Adrenal gland (tissue), 12 donors: ENCODE results near the gene PICK1. TPM values are rescaled to one million over a fixed set of nuclear protein-coding genes. Genes with fewer than 3 reads are reported as not detected.

Experiments
- DNase-seq, 7 donors: peaks; one replicate each; pipeline ENCODE4 v3.0.0-alpha.2; 2019 to 2020
- H3K27ac ChIP-seq, 5 donors: fragments of 200-600 bp; sonication (generic) in 4 of 5; 1 replicate in 3 of 5; 2 replicates in 2 of 5; pipeline versions ENCODE4 v1.5.1 to v1.8.0; 2016 to 2020; ENCODE audit warnings: mild to moderate bottlenecking in 1 of 5
- H3K27me3 ChIP-seq: fragments of 200-600 bp; 2 replicates; pipeline ENCODE4 v1.8.0; 2021
- H3K36me3 ChIP-seq, 2 donors: fragments of 200-600 bp; replicated peaks in 1 of 2; 1 replicate in 1 of 2; 2 replicates in 1 of 2; pipeline versions ENCODE4 v1.5.1 to v1.8.0; 2018 to 2022
- H3K4me1 ChIP-seq, 2 donors: fragments of 200-600 bp; replicated peaks in 1 of 2; 1 replicate in 1 of 2; 2 replicates in 1 of 2; pipeline versions ENCODE4 v1.5.1 to v1.8.0; 2018 to 2021
- H3K4me3 ChIP-seq, 4 donors: fragments of 200-600 bp; sonication (generic) in 3 of 4; one replicate each; pipeline ENCODE4 v1.5.1; 2016 to 2018
- H3K9me3 ChIP-seq, 3 donors: fragments of 200-600 bp; sonication (generic) in 1 of 3; replicated peaks in 1 of 3; 1 replicate in 2 of 3; 2 replicates in 1 of 3; pipeline versions ENCODE4 v1.5.1 to v1.8.0; 2016 to 2021
- POLR2A ChIP-seq, 2 donors: fragments of 450-650 bp; IDR thresholded peaks; one replicate each; pipeline ENCODE4 v1.6.1; 2017; ENCODE audit warnings: antibody characterized with exemption in 2 of 2, mild to moderate bottlenecking in 2 of 2, moderate library complexity in 1 of 2
- WGBS, 4 donors: extraction: QIAGEN DNeasy Blood & Tissue Kit in 2 of 4; methylation state at CpG; one replicate each; pipeline versions ENCODE4 v1.1.5 to v1.1.7; 2013 to 2017; 5-methylcytosine and 5-hydroxymethylcytosine counted together
- intact Hi-C, 2 donors: fragments of 100-400 bp; cut with DNase I; formaldehyde crosslinking; loops; one replicate each; pipeline versions ENCODE4 v1.14.1 to v1.15.0; 2022 to 2023
- polyA plus RNA-seq, 3 donors: library from polyadenylated mRNA; stranded (reverse); fragments of 200-250 nt in 2 of 3; fragments of 350-450 nt in 1 of 3; fragmentation: Illumina TruSeq in 1 of 3; extraction: RNeasy Lipid Tissue Mini Kit (QIAGEN cat#74804) in 1 of 3; gene quantifications; one replicate each; pipeline ENCODE4 v1.2.3, GENCODE V29; 2013 to 2014
- total RNA-seq, 9 donors: library from RNA; depleted of rRNA in 4 of 9; stranded (reverse); fragments of >200 nt in 4 of 9; fragments of 120-200 nt in 1 of 9; fragmentation: NEBNext Ultra II Directional in 1 of 9; extraction: Animal tissue kit (Norgen Biotek cat#: 25700) in 1 of 9; gene quantifications; one replicate each; pipeline versions ENCODE4 v1.1.0 to v1.2.4, GENCODE V29; 2013 to 2023
- TF ChIP-seq, protein P1 (sequence below), 6 experiments: fragments of 450-650 bp in 4 of 6; fragments of 200-600 bp in 2 of 6; sonication (generic) in 1 of 6; IDR thresholded peaks; 1 replicate in 5 of 6; 2 replicates in 1 of 6; pipeline versions ENCODE4 v1.5.1 to v1.8.0; 2016 to 2021; ENCODE audit warnings: antibody characterized with exemption in 6 of 6, mild to moderate bottlenecking in 2 of 6, moderate library complexity in 1 of 6
- donor health status: healthy with polysubstance abuse.
- donor health status: Bipolar disorder and iron deficiency.
- donor health status: DM: yes; HTN: yes; CAD: no.
- donor health status: DM: no; HTN: no; CAD: no.
- donor health status: DM: no; HTN: no; CAD: no.
- donor health status: DM: yes; HTN: yes; CAD: no.

Gene PICK1
- total and polyA plus RNA-seq, 12 donors: 28.7 to 93.6 (median 39.0) TPM

DNA sequence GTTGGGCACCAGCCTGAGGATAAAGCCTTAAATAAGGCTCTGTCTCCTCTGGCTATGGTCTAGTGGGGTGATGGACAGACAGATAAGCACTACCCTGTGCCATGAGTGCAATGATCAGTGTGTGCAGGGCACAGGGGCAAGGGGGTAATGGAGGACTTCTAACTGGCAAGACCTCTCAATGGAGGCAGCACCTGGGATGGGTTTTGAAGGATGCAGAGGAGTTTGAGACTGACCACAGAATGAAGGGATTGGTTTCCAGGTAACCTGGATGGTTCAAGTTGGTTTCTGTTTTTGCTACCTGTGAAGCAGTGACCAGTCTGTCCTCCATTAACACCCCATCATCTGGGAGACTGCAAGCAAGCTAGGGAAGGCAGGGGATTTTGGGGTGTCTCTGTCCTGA is 27.8 kb upstream of the PICK1 start:
- TF ChIP-seq, protein P1, sequence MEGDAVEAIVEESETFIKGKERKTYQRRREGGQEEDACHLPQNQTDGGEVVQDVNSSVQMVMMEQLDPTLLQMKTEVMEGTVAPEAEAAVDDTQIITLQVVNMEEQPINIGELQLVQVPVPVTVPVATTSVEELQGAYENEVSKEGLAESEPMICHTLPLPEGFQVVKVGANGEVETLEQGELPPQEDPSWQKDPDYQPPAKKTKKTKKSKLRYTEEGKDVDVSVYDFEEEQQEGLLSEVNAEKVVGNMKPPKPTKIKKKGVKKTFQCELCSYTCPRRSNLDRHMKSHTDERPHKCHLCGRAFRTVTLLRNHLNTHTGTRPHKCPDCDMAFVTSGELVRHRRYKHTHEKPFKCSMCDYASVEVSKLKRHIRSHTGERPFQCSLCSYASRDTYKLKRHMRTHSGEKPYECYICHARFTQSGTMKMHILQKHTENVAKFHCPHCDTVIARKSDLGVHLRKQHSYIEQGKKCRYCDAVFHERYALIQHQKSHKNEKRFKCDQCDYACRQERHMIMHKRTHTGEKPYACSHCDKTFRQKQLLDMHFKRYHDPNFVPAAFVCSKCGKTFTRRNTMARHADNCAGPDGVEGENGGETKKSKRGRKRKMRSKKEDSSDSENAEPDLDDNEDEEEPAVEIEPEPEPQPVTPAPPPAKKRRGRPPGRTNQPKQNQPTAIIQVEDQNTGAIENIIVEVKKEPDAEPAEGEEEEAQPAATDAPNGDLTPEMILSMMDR (IDR thresholded peaks at IDR 0.05): no peak
- no peak for TF ChIP-seq POLR2A (IDR thresholded peaks at IDR 0.05)
- Histone ChIP-seq H3K27me3 (no peaks in the 10 kb centered on the region), H3K27ac (no peak overlapping the region), H3K4me1 (peaks cover 11 to 12% of the 10 kb centered on the region in 2 donors), H3K36me3 (no peaks in the 10 kb centered on the region), H3K9me3 (no peaks in the 10 kb centered on the region), H3K4me3 (no peak overlapping the region)
- intact Hi-C loops: no loop called here
- no peak for DNase-seq

DNA sequence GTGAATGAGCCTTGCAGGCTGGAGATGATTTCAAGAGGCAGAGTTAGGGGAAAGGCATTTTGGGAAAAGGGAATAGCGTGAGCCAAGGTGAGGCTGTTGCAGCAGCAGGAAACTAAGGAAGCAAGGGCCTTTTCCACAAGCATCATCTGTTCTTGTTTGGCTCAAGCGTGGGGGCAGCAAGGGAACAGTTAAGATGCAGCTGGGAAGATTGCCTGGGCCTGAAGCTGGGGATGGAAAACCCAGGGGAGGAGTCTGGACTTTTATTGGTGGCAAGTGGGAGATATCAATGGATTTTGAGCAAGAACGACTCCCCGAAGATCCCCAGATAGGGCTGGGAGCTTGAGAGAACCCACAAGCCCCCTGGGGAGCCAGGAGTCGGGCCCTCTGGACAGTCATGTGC is 27.3 kb upstream of the PICK1 start:
- Histone ChIP-seq H3K4me1 (peaks cover 16 to 17% of the 10 kb centered on the region in 2 donors), H3K27ac (no peak overlapping the region), H3K4me3 (no peak overlapping the region), H3K9me3 (no peaks in the 10 kb centered on the region), H3K36me3 (no peaks in the 10 kb centered on the region), H3K27me3 (no peaks in the 10 kb centered on the region)
- TF ChIP-seq, protein P1 (IDR thresholded peaks at IDR 0.05): no peak
- no peak for TF ChIP-seq POLR2A (IDR thresholded peaks at IDR 0.05)
- DNase-seq: no peak
- intact Hi-C loops: no loop called here
- 72 to 80% (median 77%) methylated on average over 4 to 5 of the region's 5 CpGs for WGBS, 4 donors

DNA sequence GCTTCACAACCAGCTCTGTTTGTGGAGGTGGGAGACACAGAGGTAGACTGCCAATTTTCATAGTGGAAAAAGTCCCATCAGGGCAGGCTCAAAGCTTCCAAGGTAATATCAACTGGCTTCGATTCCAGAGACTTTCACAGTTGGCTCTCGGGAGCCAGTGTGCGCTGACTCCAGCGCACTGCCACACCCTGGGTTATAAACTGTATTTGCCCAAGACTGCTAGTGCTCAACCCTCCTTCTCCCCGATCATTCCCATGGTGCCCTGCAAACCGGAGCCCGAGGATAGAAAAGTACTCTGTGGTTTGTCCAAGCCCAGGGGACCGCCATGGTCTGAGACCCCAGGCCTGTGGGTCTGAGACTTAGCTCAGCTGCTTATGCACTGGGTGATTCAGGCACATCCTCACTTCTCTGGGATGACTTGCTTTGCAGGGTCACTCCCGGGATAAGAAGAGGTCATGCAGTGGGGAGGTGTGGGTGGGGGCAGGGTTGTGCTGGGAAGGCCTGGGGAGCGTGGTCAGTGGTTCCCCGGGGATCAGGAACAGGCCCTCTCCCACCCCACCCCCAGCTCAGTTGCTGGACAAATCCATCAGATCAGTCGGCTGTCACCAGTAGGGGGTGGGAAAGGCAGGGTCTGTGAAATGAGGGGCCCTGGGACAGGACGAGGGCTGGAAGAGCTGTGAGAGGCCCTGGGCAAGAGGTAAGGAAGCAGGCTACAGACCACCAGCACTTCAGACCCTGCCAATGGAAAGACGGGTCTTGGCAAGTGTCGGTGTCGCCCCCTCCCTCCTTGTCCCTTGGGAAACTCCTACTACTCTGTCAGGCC is 26.7 kb upstream of the PICK1 start:
- TF ChIP-seq POLR2A (IDR thresholded peaks at IDR 0.05): no peak
- TF ChIP-seq, protein P1 (IDR thresholded peaks at IDR 0.05): no peak
- DNase-seq: no peak
- Histone ChIP-seq H3K27me3 (no peaks in the 10 kb centered on the region), H3K27ac (no peak overlapping the region), H3K9me3 (no peaks in the 10 kb centered on the region), H3K4me3 (no peak overlapping the region), H3K36me3 (no peaks in the 10 kb centered on the region), H3K4me1 (peaks cover 16 to 20% of the 10 kb centered on the region in 2 donors)
- 75 to 82% (median 78%) methylated on average over 13 to 16 of the region's 16 CpGs for WGBS, 4 donors
- intact Hi-C loops: no loop called here

DNA sequence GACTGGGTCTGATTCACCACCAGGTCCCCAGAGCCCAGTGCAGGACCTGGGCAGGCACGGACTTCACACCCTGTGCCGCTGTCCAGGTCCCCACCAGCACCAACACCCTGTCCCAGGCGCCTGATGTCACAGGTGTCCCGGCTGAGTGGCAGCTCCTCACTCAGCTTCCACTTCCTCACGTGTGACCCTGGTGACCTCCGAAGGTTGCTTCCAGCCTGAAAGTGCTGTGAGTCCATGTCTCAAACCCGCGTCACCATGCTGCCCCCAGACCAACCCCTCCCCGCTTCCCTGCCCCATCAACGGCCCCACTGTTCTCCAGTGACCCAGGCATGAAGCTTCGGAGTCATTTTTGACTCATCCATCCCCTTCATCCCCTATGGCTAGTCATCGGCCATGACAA is 25.7 kb upstream of the PICK1 start:
- intact Hi-C loops: no loop called here
- H3K4me3 ChIP-seq: no peak overlapping the region
- no peaks in the 10 kb centered on the region for H3K9me3 ChIP-seq
- no peaks in the 10 kb centered on the region for H3K36me3 ChIP-seq
- WGBS, 4 donors: 87 to 95% (median 93%) methylated on average over 10 to 12 of the region's 12 CpGs
- H3K4me1 ChIP-seq: peaks cover 16 to 20% of the 10 kb centered on the region in 2 donors
- H3K27me3 ChIP-seq: no peaks in the 10 kb centered on the region
- H3K27ac ChIP-seq: no peak overlapping the region
- no peak for DNase-seq
- TF ChIP-seq POLR2A (IDR thresholded peaks at IDR 0.05): no peak
- TF ChIP-seq, protein P1 (IDR thresholded peaks at IDR 0.05): no peak
